Hindlimb muscle (tissue), 1 donor: Measurements from ENCODE around the gene MCF2L2. TPM values are rescaled to one million over a fixed set of nuclear protein-coding genes. Genes with fewer than 3 reads are reported as not detected.

Source experiments
- DNase-seq: peaks from one replicate; pipeline ENCODE4 v3.0.0-alpha.2; 2013
- polyA plus RNA-seq: library from polyadenylated mRNA; unstranded; fragments of 120-200 nt; gene quantifications from one replicate; pipeline ENCODE4 v1.2.1, GENCODE V29; 2013; ENCODE audit not compliant: insufficient read length

MCF2L2 gene
- polyA plus RNA-seq, 1 donor: 0.21 TPM

- no peak for DNase-seq
Observed at GRCh38 chr3:183290216-183290615, 138.2 kb downstream of the MCF2L2 start.

- no peak for DNase-seq
Observed at GRCh38 chr3:183288117-183288516, 140.3 kb downstream of the MCF2L2 start.

- DNase-seq: peak; percentile 26
Observed at GRCh38 chr3:183287301-183287971, 141.0 kb downstream of the MCF2L2 start.

- peak; percentile 78 for DNase-seq
Observed at GRCh38 chr3:183285828-183286457, 142.5 kb downstream of the MCF2L2 start.

- DNase-seq: no peak
Observed at GRCh38 chr3:183285318-183285717, 143.1 kb downstream of the MCF2L2 start.

- DNase-seq: no peak
Observed at GRCh38 chr3:183284570-183284969, 143.8 kb downstream of the MCF2L2 start.

- DNase-seq: no peak
Observed at GRCh38 chr3:183283886-183284285, 144.5 kb downstream of the MCF2L2 start.

- no peak for DNase-seq
Observed at GRCh38 chr3:183281126-183281797, 147.2 kb downstream of the MCF2L2 start.

- DNase-seq: no peak
Observed at GRCh38 chr3:183279371-183279770, 149.0 kb downstream of the MCF2L2 start.

GRCh38 chr3:183278479-183279088, 149.8 kb downstream of the MCF2L2 start:
- DNase-seq: no peak

- DNase-seq: no peak
Observed at GRCh38 chr3:183277260-183277659, 151.2 kb downstream of the MCF2L2 start.

GRCh38 chr3:183275937-183276336, 152.5 kb downstream of the MCF2L2 start:
- DNase-seq: no peak

GRCh38 chr3:183275418-183275817, 153.0 kb downstream of the MCF2L2 start:
- peak; percentile 58 for DNase-seq

GRCh38 chr3:183274609-183275008, 153.8 kb downstream of the MCF2L2 start:
- no peak for DNase-seq

GRCh38 chr3:183272791-183273190, 155.6 kb downstream of the MCF2L2 start:
- DNase-seq: no peak

- DNase-seq: no peak
Observed at GRCh38 chr3:183272142-183272541, 156.3 kb downstream of the MCF2L2 start.

GRCh38 chr3:183270344-183270743, 158.1 kb downstream of the MCF2L2 start:
- DNase-seq: no peak

- DNase-seq: no peak
Observed at GRCh38 chr3:183269345-183269744, 159.1 kb downstream of the MCF2L2 start.

GRCh38 chr3:183268366-183268765, 160.1 kb downstream of the MCF2L2 start:
- no peak for DNase-seq

GRCh38 chr3:183267140-183267539, 161.3 kb downstream of the MCF2L2 start:
- no peak for DNase-seq

GRCh38 chr3:183266454-183266853, 162.0 kb downstream of the MCF2L2 start:
- DNase-seq: no peak

- DNase-seq: no peak
Observed at GRCh38 chr3:183265834-183266417, 162.5 kb downstream of the MCF2L2 start.

GRCh38 chr3:183265157-183265642, 163.2 kb downstream of the MCF2L2 start:
- DNase-seq: no peak
